IgD-negative memory B cell (primary cell): ENCODE measurements around the gene OR11H12. TPM values are rescaled to one million over a fixed set of nuclear protein-coding genes. Genes with fewer than 3 reads are reported as not detected.
"Not testable (repeated sequence)": the region's sequence is repeated elsewhere in the genome, so short reads cannot be mapped to it uniquely, and the experiment has no call there.

ENCODE experiments used
- H3K27ac Mint-ChIP-seq, 3 donors: one replicate each; pipeline ENCODE4 v1.8.0; 2020 to 2022; ENCODE audit warnings: mild to moderate bottlenecking in 3 of 3, mixed read lengths in 3 of 3, moderate library complexity in 1 of 3
- H3K27me3 Mint-ChIP-seq: one replicate; pipeline ENCODE4 v1.8.0; 2021; ENCODE audit warnings: mixed read lengths
- H3K36me3 Mint-ChIP-seq: one replicate; pipeline ENCODE4 v1.8.0; 2020; ENCODE audit warnings: mild to moderate bottlenecking, mixed read lengths
- H3K4me1 Mint-ChIP-seq, 3 donors: one replicate each; pipeline ENCODE4 v1.8.0; 2020 to 2022; ENCODE audit warnings: mixed read lengths in 3 of 3, mild to moderate bottlenecking in 1 of 3
- H3K4me3 Mint-ChIP-seq, 4 donors: one replicate each; pipeline ENCODE4 v1.8.0; 2020 to 2022; ENCODE audit warnings: mild to moderate bottlenecking in 4 of 4, mixed read lengths in 4 of 4, moderate library complexity in 3 of 4
- H3K9me3 Mint-ChIP-seq, 3 donors: one replicate each; pipeline ENCODE4 v1.8.0; 2020 to 2021; ENCODE audit warnings: mixed read lengths in 3 of 3, mild to moderate bottlenecking in 1 of 3
- polyA plus RNA-seq: library from polyadenylated mRNA; unstranded; fragments of 300-500 nt; fragmentation: Illumina TruSeq; gene quantifications from one replicate; pipeline ENCODE4 v1.2.3, GENCODE V29; 2021

OR11H12 gene, protein sequence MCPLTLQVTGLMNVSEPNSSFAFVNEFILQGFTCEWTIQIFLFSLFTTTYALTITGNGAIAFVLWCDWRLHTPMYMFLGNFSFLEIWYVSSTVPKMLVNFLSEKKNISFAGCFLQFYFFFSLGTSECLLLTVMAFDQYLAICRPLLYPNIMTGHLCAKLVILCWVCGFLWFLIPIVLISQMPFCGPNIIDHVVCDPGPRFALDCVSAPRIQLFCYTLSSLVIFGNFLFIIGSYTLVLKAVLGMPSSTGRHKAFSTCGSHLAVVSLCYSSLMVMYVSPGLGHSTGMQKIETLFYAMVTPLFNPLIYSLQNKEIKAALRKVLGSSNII
- not detected for polyA plus RNA-seq

DNA sequence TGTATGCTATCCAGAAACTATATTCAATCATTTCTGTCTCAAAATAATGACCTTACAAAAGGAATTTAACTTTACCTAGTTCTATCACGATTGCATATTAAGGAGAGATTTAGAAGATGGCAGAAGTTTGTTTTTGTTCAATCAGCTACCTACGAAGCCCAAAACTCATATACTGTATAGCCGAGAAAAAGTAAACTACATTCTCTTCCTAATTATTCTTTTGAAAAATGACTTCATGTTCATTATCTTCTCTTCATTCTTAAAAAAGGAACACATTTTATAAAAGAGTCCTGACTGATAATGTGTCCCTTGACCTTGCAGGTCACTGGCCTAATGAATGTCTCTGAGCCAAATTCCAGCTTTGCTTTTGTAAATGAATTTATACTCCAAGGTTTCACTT is at the start of gene OR11H12:
Gene OR11H12 (plus strand): TSS at position 301 of the 400 bp plus-strand sequence. CDS start 0 bp downstream, at position 301.
- not testable (repeated sequence) for H3K9me3 Mint-ChIP-seq, H3K36me3 Mint-ChIP-seq, H3K4me3 Mint-ChIP-seq, H3K27me3 Mint-ChIP-seq, H3K4me1 Mint-ChIP-seq, H3K27ac Mint-ChIP-seq

GRCh38 chr14:18582908-18583307 is 18.0 kb upstream of the OR11H12 start:
- not testable (repeated sequence) for H3K4me1 Mint-ChIP-seq, H3K27ac Mint-ChIP-seq, H3K9me3 Mint-ChIP-seq, H3K4me3 Mint-ChIP-seq, H3K36me3 Mint-ChIP-seq, H3K27me3 Mint-ChIP-seq

DNA sequence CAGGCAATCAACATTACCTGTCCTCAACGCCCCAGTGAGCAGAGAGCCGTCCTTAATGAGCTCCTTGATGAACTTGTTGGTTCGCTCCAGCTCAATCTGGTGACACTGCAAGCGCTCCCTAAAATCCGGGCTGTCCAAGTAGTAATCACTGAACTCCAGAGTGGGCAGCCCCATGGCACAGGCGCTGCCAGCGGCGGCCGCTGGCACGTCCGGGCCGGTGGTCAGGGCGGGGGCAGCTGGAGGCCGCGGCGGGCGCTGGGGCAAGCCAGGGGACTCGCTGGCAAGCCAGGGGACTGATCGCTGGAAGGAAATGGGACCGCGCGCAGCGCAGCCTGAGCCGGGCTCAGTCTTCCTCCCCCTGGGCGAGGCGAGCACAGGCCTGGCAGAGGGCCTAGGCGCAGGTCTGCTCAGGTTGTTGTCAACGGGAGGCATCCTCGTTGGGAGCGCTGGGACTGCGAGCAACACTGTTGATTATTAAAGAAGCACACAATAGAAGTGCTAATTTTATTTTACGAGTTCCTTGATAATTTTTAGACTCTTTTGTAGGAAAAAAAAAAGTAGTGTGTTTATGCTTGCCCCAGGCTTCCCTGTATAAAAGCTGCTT is 25.8 kb downstream of the OR11H12 start:
- H3K9me3 Mint-ChIP-seq, H3K4me3 Mint-ChIP-seq, H3K27me3 Mint-ChIP-seq, H3K27ac Mint-ChIP-seq, H3K36me3 Mint-ChIP-seq, H3K4me1 Mint-ChIP-seq: not testable (repeated sequence)

DNA sequence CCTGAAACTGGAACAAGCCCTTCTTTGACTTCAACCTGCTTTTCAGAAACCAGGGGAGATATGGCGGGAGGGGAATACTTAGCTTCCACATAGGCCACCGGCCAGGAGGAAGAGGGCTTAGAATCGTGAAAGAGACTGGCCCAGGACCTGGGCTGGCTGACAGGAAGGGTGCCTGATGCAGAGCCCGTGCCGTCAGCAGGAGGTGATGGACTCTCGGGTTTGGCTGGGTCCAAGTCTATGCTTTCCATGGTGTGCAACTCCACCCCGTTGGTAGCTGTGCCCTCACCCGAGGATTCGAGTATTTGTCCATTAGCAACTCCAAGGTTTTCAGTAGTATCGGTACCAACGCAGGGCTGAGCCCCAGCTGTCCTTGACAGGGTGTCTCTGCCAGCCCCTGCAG is 35.1 kb downstream of the OR11H12 start:
- H3K36me3 Mint-ChIP-seq, H3K9me3 Mint-ChIP-seq, H3K4me1 Mint-ChIP-seq, H3K27ac Mint-ChIP-seq, H3K27me3 Mint-ChIP-seq, H3K4me3 Mint-ChIP-seq: not testable (repeated sequence)

- H3K27me3 Mint-ChIP-seq, H3K4me1 Mint-ChIP-seq, H3K4me3 Mint-ChIP-seq: not testable (repeated sequence)
These were observed 37.1 kb downstream of the OR11H12 start for GRCh38 chr14:18638032-18638431.

GRCh38 chr14:18638785-18639184 is 37.9 kb downstream of the OR11H12 start:
- H3K4me1 Mint-ChIP-seq, H3K36me3 Mint-ChIP-seq, H3K9me3 Mint-ChIP-seq, H3K4me3 Mint-ChIP-seq, H3K27me3 Mint-ChIP-seq, H3K27ac Mint-ChIP-seq: not testable (repeated sequence)

More at GRCh38 chr14:18638032-18638431, 37.1 kb downstream of the OR11H12 start:
- H3K9me3 Mint-ChIP-seq, H3K27ac Mint-ChIP-seq, H3K36me3 Mint-ChIP-seq: not testable (repeated sequence)

GRCh38 chr14:18646075-18646730 is 45.3 kb downstream of the OR11H12 start:
- H3K36me3 Mint-ChIP-seq, H3K9me3 Mint-ChIP-seq, H3K27ac Mint-ChIP-seq, H3K4me3 Mint-ChIP-seq, H3K4me1 Mint-ChIP-seq, H3K27me3 Mint-ChIP-seq: not testable (repeated sequence)
